HepG2 (cell line): ENCODE measurements around the gene GAS2L1. TPM values are rescaled to one million over a fixed set of nuclear protein-coding genes. Genes with fewer than 3 reads are reported as not detected.

Source experiments
- ARNT2 ChIP-seq: sonication (generic); formaldehyde crosslinking; IDR thresholded peaks from 2 replicates; pipeline ENCODE4 v1.8.0; 2022; ENCODE audit warnings: mild to moderate bottlenecking, low read depth, missing genetic modification reagents, moderate library complexity
- CBX2 ChIP-seq, 2 experiments: fragments of 200-600 bp in 1 of 2; sonication (generic); formaldehyde crosslinking in 1 of 2; IDR thresholded peaks; 2 replicates each; pipeline versions ENCODE4 v1.7.0 to v1.8.1; 2018 to 2022; ENCODE audit warnings: low read depth in 2 of 2, low read length in 1 of 2, mild to moderate bottlenecking in 1 of 2, missing genetic modification reagents in 1 of 2
- EEA1 ChIP-seq: sonication (generic); formaldehyde crosslinking; IDR thresholded peaks from 2 replicates; pipeline ENCODE4 v1.5.1; 2020; ENCODE audit warnings: mild to moderate bottlenecking, missing genetic modification reagents, borderline replicate concordance
- FOSL2 ChIP-seq: sonication (generic); formaldehyde crosslinking; IDR thresholded peaks from 2 replicates; pipeline ENCODE4 v1.4.0; 2020; ENCODE audit warnings: missing genetic modification reagents
- HDAC6 ChIP-seq: fragments of 200-600 bp; sonication (generic); IDR thresholded peaks from 2 replicates; pipeline ENCODE4 v1.7.0; 2017; ENCODE audit warnings: mild to moderate bottlenecking, antibody characterized with exemption, low read length, low read depth
- HINFP ChIP-seq: sonication (generic); formaldehyde crosslinking; IDR thresholded peaks from 2 replicates; pipeline ENCODE4 v1.4.0; 2020; ENCODE audit warnings: low read depth, mild to moderate bottlenecking, missing genetic modification reagents
- HNRNPK ChIP-seq: fragments of 200-400 bp; formaldehyde crosslinking; IDR thresholded peaks from 2 replicates; pipeline ENCODE4 v1.6.1; 2018; ENCODE audit warnings: low read length, low read depth, moderate library complexity, mild to moderate bottlenecking; ENCODE audit not compliant: poor library complexity, severe bottlenecking
- JUN ChIP-seq: sonication (generic); formaldehyde crosslinking; IDR thresholded peaks from 2 replicates; pipeline ENCODE4 v1.4.0; 2020; ENCODE audit warnings: mild to moderate bottlenecking, missing genetic modification reagents
- POGK ChIP-seq: sonication (generic); formaldehyde crosslinking; conservative IDR thresholded peaks from 2 replicates; pipeline ENCODE4 v1.8.0; 2022; ENCODE audit warnings: mild to moderate bottlenecking, moderate library complexity, missing genetic modification reagents
- RAD51 ChIP-seq: fragments of 450-650 bp; IDR thresholded peaks from 2 replicates; pipeline ENCODE4 v1.6.1; 2016; ENCODE audit warnings: borderline replicate concordance
- RFX5 ChIP-seq: IDR thresholded peaks from 2 replicates; pipeline ENCODE4 v1.6.1; 2011; ENCODE audit warnings: low read depth, low read length, improper control_type of control experiment
- SOX5 ChIP-seq: IDR thresholded peaks from 2 replicates; pipeline ENCODE4 v1.6.1; 2016; ENCODE audit warnings: borderline replicate concordance
- ZC3H4 ChIP-seq: sonication (generic); formaldehyde crosslinking; IDR thresholded peaks from 2 replicates; pipeline ENCODE4 v1.4.0; 2020; ENCODE audit warnings: missing genetic modification reagents, borderline replicate concordance
- ZFP36L2 ChIP-seq: sonication (generic); formaldehyde crosslinking; IDR thresholded peaks from 2 replicates; pipeline ENCODE4 v1.4.0; 2020; ENCODE audit warnings: missing genetic modification reagents
- ZNF251 ChIP-seq: sonication (generic); formaldehyde crosslinking; IDR thresholded peaks from 2 replicates; pipeline ENCODE4 v1.9.0; 2021; ENCODE audit warnings: mild to moderate bottlenecking, missing genetic modification reagents
- ZNF256 ChIP-seq: sonication (generic); formaldehyde crosslinking; conservative IDR thresholded peaks from 2 replicates; pipeline ENCODE4 v1.4.0; 2020; ENCODE audit warnings: missing genetic modification reagents
- ZNF407 ChIP-seq: sonication (generic); formaldehyde crosslinking; IDR thresholded peaks from one replicate; pipeline ENCODE4 v1.5.1; 2020; ENCODE audit warnings: mild to moderate bottlenecking, missing genetic modification reagents; ENCODE audit errors: not compliant biosample characterization
- polyA plus RNA-seq, 8 experiments: library from polyadenylated mRNA; depleted of rRNA in 3 of 8; stranded (reverse) in 7 of 8; unstranded in 1 of 8; fragments of >200 nt; fragmentation: Illumina TruSeq in 4 of 8; extraction: Trizol in 4 of 8; gene quantifications; 2 replicates each; pipeline versions ENCODE4 v1.2.1 to v1.2.3, GENCODE V29; 2011 to 2016; ENCODE audit warnings: low read depth in 4 of 8, missing spikeins in 1 of 8, mixed read lengths in 1 of 8; ENCODE audit not compliant: insufficient read depth in 1 of 8
- total RNA-seq, 5 experiments: library from RNA; depleted of rRNA; stranded (reverse); fragments of >200 nt; fragmentation: Illumina TruSeq; extraction: Trizol; gene quantifications; 2 replicates each; pipeline ENCODE4 v1.2.3, GENCODE V29; 2016; ENCODE audit warnings: low read depth in 1 of 5

GAS2L1 gene
- total and polyA plus RNA-seq, 2 of the 13 experiments (the other 11 are each of a cell fraction or from before 2014, with no cell fraction given), result 1.8 to 3.3 TPM

- TF ChIP-seq POGK (CRISPR knock-in tag), result no peak
- no peak for TF ChIP-seq HNRNPK
- TF ChIP-seq EEA1, result no peak
- no peak for TF ChIP-seq CBX2 (IDR thresholded peaks at IDR 0.05; ENCODE audit: low read depth, low read length)
- no peak for TF ChIP-seq CBX2 (CRISPR knock-in tag; IDR thresholded peaks at IDR 0.05; ENCODE audit: low read depth)
- TF ChIP-seq HDAC6, result no peak
- TF ChIP-seq ZNF256 (CRISPR knock-in tag), result no peak
- TF ChIP-seq FOSL2 (CRISPR knock-in tag), result no peak
- no peak for TF ChIP-seq ZFP36L2
- no peak for TF ChIP-seq ZNF251 (CRISPR knock-in tag)
- no peak for TF ChIP-seq RAD51
- no peak for TF ChIP-seq JUN
- TF ChIP-seq ZC3H4, result no peak
- no peak for TF ChIP-seq SOX5 (CRISPR knock-in tag)
- no peak for TF ChIP-seq ARNT2 (CRISPR knock-in tag)
- no peak for TF ChIP-seq HINFP
- no peak for TF ChIP-seq RFX5
- TF ChIP-seq ZNF407 (CRISPR knock-in tag), result no peak
Measured at GRCh38 chr22:29275819-29276565, 30.5 kb upstream of the GAS2L1 start (continued).
